ENCODE data around the gene TP53INP2. TPM values are rescaled to one million over a fixed set of nuclear protein-coding genes. Genes with fewer than 3 reads are reported as not detected.

The TP53INP2 gene
- total and polyA plus RNA-seq, 2 of the 8 experiments (the other 6 are each of a cell fraction or from before 2014, with no cell fraction given), result 2.4 to 4.8 TPM

- DNase-seq (ENCODE audit: low read depth in 1 of 2, low spot score in 2 of 2), result no peak
- no peak overlapping the region for H2BK20ac ChIP-seq (ENCODE audit: low read length)
- no peak overlapping the region for H3K4me3 ChIP-seq (ENCODE audit: extremely low read depth in 1 of 4, insufficient read depth in 2 of 4, low read depth in 3 of 4, low read length in 4 of 4)
- H3K18ac ChIP-seq (ENCODE audit: extremely low read depth, low read length), result no peak overlapping the region
- H3K14ac ChIP-seq (ENCODE audit: insufficient read length), result no peak overlapping the region
- no peak overlapping the region for H3K23ac ChIP-seq (ENCODE audit: insufficient read length)
- H3K4me2 ChIP-seq (ENCODE audit: insufficient read depth in 1 of 2, low read depth in 2 of 2, low read length in 2 of 2), result no peak overlapping the region
- H3K23me2 ChIP-seq (ENCODE audit: low read depth, low read length), result no peaks in the 10 kb centered on the region
- no peak for FAIRE-seq
- 85% methylated on average over 1 of the region's 1 CpG; no CpG with 5 or more reads in 1 of the 2 experiments for WGBS, 2 experiments (ENCODE audit: extremely low coverage in 1 of 2, insufficient coverage in 1 of 2, insufficient read length in 1 of 2, insufficient replicate concordance in 2 of 2, low coverage in 1 of 2, low lambda C conversion rate in 2 of 2, missing lambda C conversion rate in 1 of 2)
- no peak overlapping the region for H4K91ac ChIP-seq (replicated peaks; ENCODE audit: insufficient read length, low read length)
- H2AFZ ChIP-seq (ENCODE audit: low read length), result no peak overlapping the region
- no peak overlapping the region for H3K4ac ChIP-seq (replicated peaks; ENCODE audit: insufficient read length, low read depth, low read length)
- H4K20me1 ChIP-seq (replicated peaks in 1 of 2; ENCODE audit: control insufficient read depth in 1 of 2, insufficient read depth in 2 of 2, low read length in 2 of 2), result peaks cover 0 to 5% of the 10 kb centered on the region in 2 experiments
- ChIA-PET CTCF (ENCODE audit: partially characterized antibody) (interaction anchor here (1.1 kb wide), 1 partner anchor 23 kb away, joined by 4 read pairs; no protein-coding TSS in a partner anchor), POLR2A (ENCODE audit: partially characterized antibody) (no interaction called here)
- no peak overlapping the region for H3K9ac ChIP-seq (replicated peaks in 1 of 4; ENCODE audit: extremely low read depth in 1 of 4, low read depth in 3 of 4, low read length in 3 of 4)
- H4K5ac ChIP-seq (ENCODE audit: insufficient read length, low read depth, low read length), result no peak overlapping the region
- no peak overlapping the region for H3K27ac ChIP-seq (ENCODE audit: low read depth, low read length)
- no peak overlapping the region for H2BK12ac ChIP-seq (ENCODE audit: low read depth, low read length)
- no peak overlapping the region for H2AK5ac ChIP-seq (ENCODE audit: low read depth, low read length)
- no peak overlapping the region for H2BK120ac ChIP-seq (replicated peaks; ENCODE audit: low read depth, low read length)
- no peak overlapping the region for H2BK5ac ChIP-seq (ENCODE audit: low read depth, low read length)
- H3K9me3 ChIP-seq (ENCODE audit: insufficient read depth in 2 of 2, low read depth in 1 of 2, low read length in 1 of 2), result no peaks in the 10 kb centered on the region
- no peaks in the 10 kb centered on the region for H3K4me1 ChIP-seq (replicated peaks in 1 of 4; ENCODE audit: control insufficient read depth in 3 of 4, insufficient read depth in 4 of 4, low read length in 3 of 4)
- H3K27me3 ChIP-seq (replicated peaks in 1 of 4; ENCODE audit: control insufficient read depth in 3 of 4, extremely low read depth in 1 of 4, insufficient read depth in 3 of 4, low read length in 3 of 4), result no peaks in the 10 kb centered on the region
- H3K36me3 ChIP-seq (ENCODE audit: control insufficient read depth in 2 of 4, insufficient read depth in 4 of 4, low read length in 3 of 4), result peaks cover 0 to 8% (median 2%) of the 10 kb centered on the region in 4 experiments; a peak in 5 of 8 replicates
- no peaks in the 10 kb centered on the region for H3K79me1 ChIP-seq (ENCODE audit: low read depth, low read length)
- no peaks in the 10 kb centered on the region for H3K79me2 ChIP-seq (ENCODE audit: control insufficient read depth in 1 of 2, insufficient read depth in 2 of 2, low read length in 2 of 2)
- H3K56ac ChIP-seq (replicated peaks; ENCODE audit: insufficient read length, low read depth, low read length), result no peak overlapping the region
- no peak overlapping the region for H4K8ac ChIP-seq (ENCODE audit: extremely low read depth, insufficient read depth, low read length)
- H2BK15ac ChIP-seq (ENCODE audit: low read length), result no peak overlapping the region
- TF ChIP-seq CTBP2 (IDR thresholded peaks at IDR 0.05; ENCODE audit: borderline replicate concordance, insufficient read depth, insufficient read length, low read length) (no peak), JUND (IDR thresholded peaks at IDR 0.05; ENCODE audit: low read length) (no peak), GTF2F1 (IDR thresholded peaks at IDR 0.05; ENCODE audit: borderline replicate concordance, low read depth, low read length) (no peak), USF2 (IDR thresholded peaks at IDR 0.05; ENCODE audit: low read length) (no peak), HDAC2 (IDR thresholded peaks at IDR 0.05; ENCODE audit: borderline replicate concordance in 1 of 2, low read depth in 2 of 2, low read length in 2 of 2) (no peak), TCF12 (IDR thresholded peaks at IDR 0.05; ENCODE audit: low read depth, low read length) (no peak), EGR1 (IDR thresholded peaks at IDR 0.05; ENCODE audit: borderline replicate concordance, low read depth, low read length) (no peak), SIX5 (IDR thresholded peaks at IDR 0.05; ENCODE audit: low read depth, low read length) (no peak), BRCA1 (IDR thresholded peaks at IDR 0.05; ENCODE audit: low read depth, low read length) (no peak), EP300 (IDR thresholded peaks at IDR 0.05; ENCODE audit: borderline replicate concordance in 1 of 2, low read depth in 2 of 2, low read length in 2 of 2) (no peak), POU5F1 (IDR thresholded peaks at IDR 0.05; ENCODE audit: low read depth, low read length) (no peak), SRF (IDR thresholded peaks at IDR 0.05; ENCODE audit: low read depth, low read length) (no peak)
These were observed 40.7 kb downstream of the TP53INP2 start for GRCh38 chr20:34744847-34745246.
